Measurements from ENCODE around the gene ARHGAP44. TPM values are rescaled to one million over a fixed set of nuclear protein-coding genes. Genes with fewer than 3 reads are reported as not detected.

ARHGAP44 gene
- total and polyA plus RNA-seq, 2 experiments from 2014 or later = 5.8 to 16.4 TPM

DNA sequence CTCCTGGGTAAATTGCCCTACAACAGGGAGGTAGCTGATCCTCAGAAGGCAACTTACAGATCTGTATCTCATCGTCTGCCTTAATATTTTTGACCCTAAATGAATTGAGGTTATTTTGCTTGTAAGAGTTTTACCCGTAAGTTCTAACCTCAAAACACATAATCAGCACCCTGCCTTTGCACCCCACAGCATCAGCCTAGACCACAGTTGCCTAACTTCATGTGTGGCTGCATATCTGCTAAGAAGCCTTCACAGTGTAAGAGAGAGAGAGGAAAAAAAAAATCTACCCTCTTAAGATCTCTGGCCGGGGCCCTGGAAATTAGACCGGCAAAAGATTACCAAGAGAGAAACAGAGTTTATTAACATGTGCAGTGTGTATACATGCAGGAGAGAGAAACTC is 76.9 kb downstream of the ARHGAP44 start:
- H3K4me1 Mint-ChIP-seq = peaks cover 4% of the 10 kb centered on the region; the same call in 2 of the 3 replicates
- Histone ChIP-seq H3K9me2 (ENCODE audit: insufficient read depth) (peaks cover 9% of the 10 kb centered on the region; the same call in 1 of the 2 replicates), H2AFZ (no peak overlapping the region), H3K4me3 (no peak overlapping the region), H4K20me1 (replicated peaks; ENCODE audit: insufficient read depth) (no peaks in the 10 kb centered on the region; the same call in 1 of the 2 replicates), H3K79me2 (replicated peaks; ENCODE audit: insufficient read depth) (no peaks in the 10 kb centered on the region; the same call in none of the 2 replicates), H3F3A (replicated peaks; ENCODE audit: low read depth) (no peaks in the 10 kb centered on the region), H3K4me2 (no peak overlapping the region), H3K27ac (ENCODE audit: low read depth) (no peak overlapping the region), H3K36me3 (ENCODE audit: insufficient read depth) (no peaks in the 10 kb centered on the region), H3K4me1 (ENCODE audit: insufficient read depth) (0 out of 2 replicates have a peak, but pooled peaks cover 4% of the 10 kb centered on the region), H3K27me3 (ENCODE audit: insufficient read depth) (no peaks in the 10 kb centered on the region)
- no peaks in the 10 kb centered on the region; the same call in 2 of the 3 replicates for H3K9me3 Mint-ChIP-seq
- H3K27me3 Mint-ChIP-seq (ENCODE audit: insufficient read depth, low read depth, poor library complexity) = no peaks in the 10 kb centered on the region
- ATAC-seq = no peak
- H3K4me3 Mint-ChIP-seq = no peak overlapping the region
- H3K36me3 Mint-ChIP-seq (ENCODE audit: low read depth) = peaks cover 7% of the 10 kb centered on the region; the same call in 1 of the 3 replicates
- DNase-seq (ENCODE audit: low spot score) = no peak
- H3K27ac Mint-ChIP-seq = no peak overlapping the region
- no peak for TF ChIP-seq POLR2AphosphoS5 (IDR thresholded peaks at IDR 0.05; ENCODE audit: low read depth)
- no peak for TF ChIP-seq EZH2phosphoT487 (IDR thresholded peaks at IDR 0.05; ENCODE audit: unreplicated experiment)
- TF ChIP-seq, protein P1, sequence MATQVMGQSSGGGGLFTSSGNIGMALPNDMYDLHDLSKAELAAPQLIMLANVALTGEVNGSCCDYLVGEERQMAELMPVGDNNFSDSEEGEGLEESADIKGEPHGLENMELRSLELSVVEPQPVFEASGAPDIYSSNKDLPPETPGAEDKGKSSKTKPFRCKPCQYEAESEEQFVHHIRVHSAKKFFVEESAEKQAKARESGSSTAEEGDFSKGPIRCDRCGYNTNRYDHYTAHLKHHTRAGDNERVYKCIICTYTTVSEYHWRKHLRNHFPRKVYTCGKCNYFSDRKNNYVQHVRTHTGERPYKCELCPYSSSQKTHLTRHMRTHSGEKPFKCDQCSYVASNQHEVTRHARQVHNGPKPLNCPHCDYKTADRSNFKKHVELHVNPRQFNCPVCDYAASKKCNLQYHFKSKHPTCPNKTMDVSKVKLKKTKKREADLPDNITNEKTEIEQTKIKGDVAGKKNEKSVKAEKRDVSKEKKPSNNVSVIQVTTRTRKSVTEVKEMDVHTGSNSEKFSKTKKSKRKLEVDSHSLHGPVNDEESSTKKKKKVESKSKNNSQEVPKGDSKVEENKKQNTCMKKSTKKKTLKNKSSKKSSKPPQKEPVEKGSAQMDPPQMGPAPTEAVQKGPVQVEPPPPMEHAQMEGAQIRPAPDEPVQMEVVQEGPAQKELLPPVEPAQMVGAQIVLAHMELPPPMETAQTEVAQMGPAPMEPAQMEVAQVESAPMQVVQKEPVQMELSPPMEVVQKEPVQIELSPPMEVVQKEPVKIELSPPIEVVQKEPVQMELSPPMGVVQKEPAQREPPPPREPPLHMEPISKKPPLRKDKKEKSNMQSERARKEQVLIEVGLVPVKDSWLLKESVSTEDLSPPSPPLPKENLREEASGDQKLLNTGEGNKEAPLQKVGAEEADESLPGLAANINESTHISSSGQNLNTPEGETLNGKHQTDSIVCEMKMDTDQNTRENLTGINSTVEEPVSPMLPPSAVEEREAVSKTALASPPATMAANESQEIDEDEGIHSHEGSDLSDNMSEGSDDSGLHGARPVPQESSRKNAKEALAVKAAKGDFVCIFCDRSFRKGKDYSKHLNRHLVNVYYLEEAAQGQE (IDR thresholded peaks at IDR 0.05; ENCODE audit: unreplicated experiment) = no peak
- TF ChIP-seq, protein P2, sequence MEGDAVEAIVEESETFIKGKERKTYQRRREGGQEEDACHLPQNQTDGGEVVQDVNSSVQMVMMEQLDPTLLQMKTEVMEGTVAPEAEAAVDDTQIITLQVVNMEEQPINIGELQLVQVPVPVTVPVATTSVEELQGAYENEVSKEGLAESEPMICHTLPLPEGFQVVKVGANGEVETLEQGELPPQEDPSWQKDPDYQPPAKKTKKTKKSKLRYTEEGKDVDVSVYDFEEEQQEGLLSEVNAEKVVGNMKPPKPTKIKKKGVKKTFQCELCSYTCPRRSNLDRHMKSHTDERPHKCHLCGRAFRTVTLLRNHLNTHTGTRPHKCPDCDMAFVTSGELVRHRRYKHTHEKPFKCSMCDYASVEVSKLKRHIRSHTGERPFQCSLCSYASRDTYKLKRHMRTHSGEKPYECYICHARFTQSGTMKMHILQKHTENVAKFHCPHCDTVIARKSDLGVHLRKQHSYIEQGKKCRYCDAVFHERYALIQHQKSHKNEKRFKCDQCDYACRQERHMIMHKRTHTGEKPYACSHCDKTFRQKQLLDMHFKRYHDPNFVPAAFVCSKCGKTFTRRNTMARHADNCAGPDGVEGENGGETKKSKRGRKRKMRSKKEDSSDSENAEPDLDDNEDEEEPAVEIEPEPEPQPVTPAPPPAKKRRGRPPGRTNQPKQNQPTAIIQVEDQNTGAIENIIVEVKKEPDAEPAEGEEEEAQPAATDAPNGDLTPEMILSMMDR (conservative IDR thresholded peaks at IDR 0.05; ENCODE audit: low read depth in 2 of 2) = no peak
- TF ChIP-seq EZH2 (IDR thresholded peaks at IDR 0.05; ENCODE audit: low read depth, unreplicated experiment) = no peak
- TF ChIP-seq, protein P3, sequence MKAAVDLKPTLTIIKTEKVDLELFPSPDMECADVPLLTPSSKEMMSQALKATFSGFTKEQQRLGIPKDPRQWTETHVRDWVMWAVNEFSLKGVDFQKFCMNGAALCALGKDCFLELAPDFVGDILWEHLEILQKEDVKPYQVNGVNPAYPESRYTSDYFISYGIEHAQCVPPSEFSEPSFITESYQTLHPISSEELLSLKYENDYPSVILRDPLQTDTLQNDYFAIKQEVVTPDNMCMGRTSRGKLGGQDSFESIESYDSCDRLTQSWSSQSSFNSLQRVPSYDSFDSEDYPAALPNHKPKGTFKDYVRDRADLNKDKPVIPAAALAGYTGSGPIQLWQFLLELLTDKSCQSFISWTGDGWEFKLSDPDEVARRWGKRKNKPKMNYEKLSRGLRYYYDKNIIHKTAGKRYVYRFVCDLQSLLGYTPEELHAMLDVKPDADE (IDR thresholded peaks at IDR 0.05) = no peak
- TF ChIP-seq NANOG (IDR thresholded peaks at IDR 0.05; ENCODE audit: borderline replicate concordance) = no peak
- no peak for TF ChIP-seq ZNF114 (CRISPR knock-in tag; IDR thresholded peaks at IDR 0.05)
- no peak for TF ChIP-seq ZNF331 (CRISPR knock-in tag; IDR thresholded peaks at IDR 0.05; ENCODE audit: low read depth)
- no peak for TF ChIP-seq JUNB (IDR thresholded peaks at IDR 0.05; ENCODE audit: unreplicated experiment)
- no peak for TF ChIP-seq CREB1 (CRISPR knock-in tag; IDR thresholded peaks at IDR 0.05; ENCODE audit: low read depth)
- TF ChIP-seq STAT1 (IDR thresholded peaks at IDR 0.05; ENCODE audit: unreplicated experiment) = no peak
- TF ChIP-seq, protein P4, sequence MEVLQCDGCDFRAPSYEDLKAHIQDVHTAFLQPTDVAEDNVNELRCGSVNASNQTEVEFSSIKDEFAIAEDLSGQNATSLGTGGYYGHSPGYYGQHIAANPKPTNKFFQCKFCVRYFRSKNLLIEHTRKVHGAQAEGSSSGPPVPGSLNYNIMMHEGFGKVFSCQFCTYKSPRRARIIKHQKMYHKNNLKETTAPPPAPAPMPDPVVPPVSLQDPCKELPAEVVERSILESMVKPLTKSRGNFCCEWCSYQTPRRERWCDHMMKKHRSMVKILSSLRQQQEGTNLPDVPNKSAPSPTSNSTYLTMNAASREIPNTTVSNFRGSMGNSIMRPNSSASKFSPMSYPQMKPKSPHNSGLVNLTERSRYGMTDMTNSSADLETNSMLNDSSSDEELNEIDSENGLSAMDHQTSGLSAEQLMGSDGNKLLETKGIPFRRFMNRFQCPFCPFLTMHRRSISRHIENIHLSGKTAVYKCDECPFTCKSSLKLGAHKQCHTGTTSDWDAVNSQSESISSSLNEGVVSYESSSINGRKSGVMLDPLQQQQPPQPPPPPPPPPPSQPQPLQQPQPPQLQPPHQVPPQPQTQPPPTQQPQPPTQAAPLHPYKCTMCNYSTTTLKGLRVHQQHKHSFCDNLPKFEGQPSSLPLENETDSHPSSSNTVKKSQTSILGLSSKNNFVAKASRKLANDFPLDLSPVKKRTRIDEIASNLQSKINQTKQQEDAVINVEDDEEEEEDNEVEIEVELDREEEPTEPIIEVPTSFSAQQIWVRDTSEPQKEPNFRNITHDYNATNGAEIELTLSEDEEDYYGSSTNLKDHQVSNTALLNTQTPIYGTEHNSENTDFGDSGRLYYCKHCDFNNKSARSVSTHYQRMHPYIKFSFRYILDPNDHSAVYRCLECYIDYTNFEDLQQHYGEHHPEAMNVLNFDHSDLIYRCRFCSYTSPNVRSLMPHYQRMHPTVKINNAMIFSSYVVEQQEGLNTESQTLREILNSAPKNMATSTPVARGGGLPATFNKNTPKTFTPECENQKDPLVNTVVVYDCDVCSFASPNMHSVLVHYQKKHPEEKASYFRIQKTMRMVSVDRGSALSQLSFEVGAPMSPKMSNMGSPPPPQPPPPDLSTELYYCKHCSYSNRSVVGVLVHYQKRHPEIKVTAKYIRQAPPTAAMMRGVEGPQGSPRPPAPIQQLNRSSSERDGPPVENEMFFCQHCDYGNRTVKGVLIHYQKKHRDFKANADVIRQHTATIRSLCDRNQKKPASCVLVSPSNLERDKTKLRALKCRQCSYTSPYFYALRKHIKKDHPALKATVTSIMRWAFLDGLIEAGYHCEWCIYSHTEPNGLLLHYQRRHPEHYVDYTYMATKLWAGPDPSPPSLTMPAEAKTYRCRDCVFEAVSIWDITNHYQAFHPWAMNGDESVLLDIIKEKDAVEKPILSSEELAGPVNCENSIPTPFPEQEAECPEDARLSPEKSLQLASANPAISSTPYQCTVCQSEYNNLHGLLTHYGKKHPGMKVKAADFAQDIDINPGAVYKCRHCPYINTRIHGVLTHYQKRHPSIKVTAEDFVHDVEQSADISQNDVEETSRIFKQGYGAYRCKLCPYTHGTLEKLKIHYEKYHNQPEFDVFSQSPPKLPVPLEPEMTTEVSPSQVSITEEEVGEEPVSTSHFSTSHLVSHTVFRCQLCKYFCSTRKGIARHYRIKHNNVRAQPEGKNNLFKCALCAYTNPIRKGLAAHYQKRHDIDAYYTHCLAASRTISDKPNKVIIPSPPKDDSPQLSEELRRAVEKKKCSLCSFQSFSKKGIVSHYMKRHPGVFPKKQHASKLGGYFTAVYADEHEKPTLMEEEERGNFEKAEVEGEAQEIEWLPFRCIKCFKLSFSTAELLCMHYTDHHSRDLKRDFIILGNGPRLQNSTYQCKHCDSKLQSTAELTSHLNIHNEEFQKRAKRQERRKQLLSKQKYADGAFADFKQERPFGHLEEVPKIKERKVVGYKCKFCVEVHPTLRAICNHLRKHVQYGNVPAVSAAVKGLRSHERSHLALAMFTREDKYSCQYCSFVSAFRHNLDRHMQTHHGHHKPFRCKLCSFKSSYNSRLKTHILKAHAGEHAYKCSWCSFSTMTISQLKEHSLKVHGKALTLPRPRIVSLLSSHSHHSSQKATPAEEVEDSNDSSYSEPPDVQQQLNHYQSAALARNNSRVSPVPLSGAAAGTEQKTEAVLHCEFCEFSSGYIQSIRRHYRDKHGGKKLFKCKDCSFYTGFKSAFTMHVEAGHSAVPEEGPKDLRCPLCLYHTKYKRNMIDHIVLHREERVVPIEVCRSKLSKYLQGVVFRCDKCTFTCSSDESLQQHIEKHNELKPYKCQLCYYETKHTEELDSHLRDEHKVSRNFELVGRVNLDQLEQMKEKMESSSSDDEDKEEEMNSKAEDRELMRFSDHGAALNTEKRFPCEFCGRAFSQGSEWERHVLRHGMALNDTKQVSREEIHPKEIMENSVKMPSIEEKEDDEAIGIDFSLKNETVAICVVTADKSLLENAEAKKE (CRISPR knock-in tag; IDR thresholded peaks at IDR 0.05) = no peak

All from GM23338 (cell line).